Raji (cell line): Measurements from ENCODE around the gene DHRS1.

Source experiments
- POLR2A ChIP-seq: IDR thresholded peaks from 2 replicates; pipeline ENCODE4 v1.6.1; 2011; ENCODE audit warnings: low read depth, low read length, control low read depth; ENCODE audit not compliant: insufficient read depth

DHRS1 gene

GRCh38 chr14:24315807-24316596 lies 16.4 kb upstream of the DHRS1 start:
- TF ChIP-seq POLR2A, result no peak

GRCh38 chr14:24315243-24315806 lies 15.7 kb upstream of the DHRS1 start:
- TF ChIP-seq POLR2A, result no peak

- no peak for TF ChIP-seq POLR2A
Observed at GRCh38 chr14:24314377-24315193, 15.0 kb upstream of the DHRS1 start.

- TF ChIP-seq POLR2A, result no peak
Observed at GRCh38 chr14:24313913-24314312, 14.3 kb upstream of the DHRS1 start.

- no peak for TF ChIP-seq POLR2A
Observed at GRCh38 chr14:24312736-24313507, 13.3 kb upstream of the DHRS1 start.

GRCh38 chr14:24311837-24312615 lies 12.4 kb upstream of the DHRS1 start:
- TF ChIP-seq POLR2A, result no peak

- no peak for TF ChIP-seq POLR2A
Observed at GRCh38 chr14:24310646-24311604, 11.3 kb upstream of the DHRS1 start, which contains the start of gene LTB4R. Gene LTB4R (plus strand): TSS chr14:24311502. CDS start chr14:24315652, 4,150 bp downstream.

GRCh38 chr14:24310265-24310645 lies 10.7 kb upstream of the DHRS1 start:
- no peak for TF ChIP-seq POLR2A

GRCh38 chr14:24309538-24310264 lies 10.1 kb upstream of the DHRS1 start, which contains the start of gene LTB4R2:
Gene LTB4R2 (plus strand): TSS chr14:24310140. CDS start chr14:24310665, 525 bp downstream.
- TF ChIP-seq POLR2A, result no peak

- TF ChIP-seq POLR2A, result no peak
Observed at GRCh38 chr14:24308342-24309124, 9.0 kb upstream of the DHRS1 start.

GRCh38 chr14:24307575-24308341 lies 8.2 kb upstream of the DHRS1 start, which contains the start of gene CIDEB:
Gene CIDEB (minus strand): TSS chr14:24307977. CDS start chr14:24307858, 119 bp downstream.
- no peak for TF ChIP-seq POLR2A
